Stimulated activated CD4-positive, alpha-beta T cell treated with anti-CD3 and anti-CD28 coated beads, Interleukin-2, amount 100 ng/mL, for 48 hours (primary cell): ENCODE results near the gene LRRC3B.

ENCODE experiments used
- DNase-seq, 2 donors: peaks; one replicate each; pipeline ENCODE4 v3.0.0-alpha.2; 2020

The LRRC3B gene

GRCh38 chr3:26631390-26631738 lies 8.8 kb downstream of the LRRC3B start:
- no peak for DNase-seq

DNA sequence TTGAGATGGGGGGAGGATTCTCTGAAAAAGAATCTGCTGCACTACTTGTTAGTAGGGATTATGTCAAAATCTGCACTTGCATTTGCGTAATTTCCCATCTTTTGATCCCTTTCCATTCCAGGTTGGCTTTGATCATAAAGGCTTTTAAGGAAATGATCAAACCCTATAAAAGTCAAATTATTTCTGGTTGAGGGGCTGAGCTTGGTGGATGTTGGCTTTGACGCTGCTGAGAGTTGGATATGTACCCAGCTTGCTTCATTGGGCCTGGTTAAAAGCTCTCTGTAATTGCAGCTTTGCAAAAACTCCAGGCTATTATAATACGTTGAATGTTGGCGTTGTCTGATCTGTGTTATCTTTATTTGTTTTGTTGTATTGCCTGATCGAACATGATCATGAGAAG lies 12.0 kb downstream of the LRRC3B start:
- DNase-seq = no peak

DNA sequence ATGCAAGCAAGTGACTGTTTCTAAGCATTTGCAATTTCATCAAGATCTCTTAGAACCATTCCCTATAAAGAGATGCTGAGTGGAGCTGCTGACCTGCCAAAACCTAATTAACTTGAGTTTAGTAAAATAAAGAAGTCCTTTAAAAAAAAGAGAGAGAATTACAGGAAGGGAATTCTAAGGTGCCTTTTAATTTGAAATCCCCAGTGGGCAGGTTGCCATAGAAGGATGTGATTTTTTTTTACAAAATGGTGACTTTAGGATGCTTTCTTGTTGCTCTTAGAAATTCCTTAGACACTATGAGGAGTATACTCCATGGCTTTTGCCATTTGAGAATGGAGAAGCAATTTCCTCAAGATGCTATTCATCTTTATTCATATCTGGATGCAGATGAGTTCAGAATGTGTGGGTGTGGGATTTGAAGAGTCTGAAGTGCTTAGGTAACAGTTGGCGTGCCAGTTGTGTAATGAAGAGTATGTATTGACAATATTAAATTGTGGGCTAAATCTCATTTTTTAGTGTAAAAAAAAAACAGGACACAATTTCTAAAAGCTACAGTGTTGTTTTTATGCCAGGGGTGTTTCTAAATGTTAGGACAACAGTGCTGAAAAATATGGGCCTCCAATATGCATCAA lies 13.6 kb downstream of the LRRC3B start:
- no peak for DNase-seq

DNA sequence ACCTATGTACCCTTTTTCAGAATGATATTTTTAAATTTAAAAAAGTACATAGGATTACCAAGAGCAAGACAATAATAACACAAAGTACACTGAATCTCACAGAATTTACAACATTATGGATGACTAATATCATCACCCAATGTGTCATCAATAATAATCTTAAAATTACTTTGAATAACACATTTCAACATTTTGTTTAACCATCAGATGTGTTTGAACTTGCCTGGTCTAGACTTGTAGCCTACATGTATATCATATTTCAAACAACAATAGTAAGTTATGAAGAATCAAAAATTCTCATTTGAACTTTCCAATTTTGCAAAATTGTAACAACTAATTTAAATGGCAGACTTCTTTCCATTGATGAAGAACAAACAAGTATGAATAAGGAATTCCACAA lies 15.1 kb downstream of the LRRC3B start:
- no peak for DNase-seq

DNA sequence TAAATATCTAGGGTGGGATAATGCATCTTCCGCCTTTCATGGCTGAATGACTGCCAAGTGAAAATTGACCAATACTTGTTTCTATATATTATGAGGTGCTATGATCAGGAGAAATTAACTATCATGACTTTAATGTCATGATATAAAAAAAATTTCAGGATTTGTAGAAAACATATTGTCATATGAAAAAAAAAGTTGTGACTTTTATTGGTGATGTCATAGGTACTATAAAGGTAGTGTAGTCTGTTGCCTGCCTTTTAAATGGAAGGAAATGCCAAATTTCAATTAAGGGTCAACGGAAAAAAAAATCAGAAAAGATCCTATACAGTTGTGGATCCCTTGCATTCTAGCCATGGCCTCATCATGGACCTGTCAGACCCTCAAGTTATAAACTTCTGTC lies 15.5 kb downstream of the LRRC3B start:
- no peak for DNase-seq

GRCh38 chr3:26639339-26639738 lies 16.8 kb downstream of the LRRC3B start:
- DNase-seq = no peak

DNA sequence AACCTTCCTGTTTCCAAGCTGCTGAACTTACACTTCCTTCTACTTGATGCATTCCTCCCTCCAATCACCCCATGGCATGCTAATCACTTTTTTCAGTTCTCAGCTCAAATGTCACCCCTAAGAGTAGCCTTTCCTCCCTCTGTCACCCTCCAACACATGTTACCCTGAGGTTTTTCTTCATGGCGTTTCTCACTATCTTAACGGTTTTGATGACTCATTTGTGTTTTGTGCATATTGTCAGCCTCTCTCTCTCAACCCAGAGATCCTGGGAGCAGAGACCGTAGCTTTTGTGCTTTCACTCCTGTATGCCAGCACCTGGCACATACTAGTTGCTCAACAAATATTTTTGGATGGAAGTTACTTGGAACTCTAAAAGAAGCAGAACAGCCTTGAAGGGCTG lies 24.5 kb downstream of the LRRC3B start:
- DNase-seq = no peak

DNA sequence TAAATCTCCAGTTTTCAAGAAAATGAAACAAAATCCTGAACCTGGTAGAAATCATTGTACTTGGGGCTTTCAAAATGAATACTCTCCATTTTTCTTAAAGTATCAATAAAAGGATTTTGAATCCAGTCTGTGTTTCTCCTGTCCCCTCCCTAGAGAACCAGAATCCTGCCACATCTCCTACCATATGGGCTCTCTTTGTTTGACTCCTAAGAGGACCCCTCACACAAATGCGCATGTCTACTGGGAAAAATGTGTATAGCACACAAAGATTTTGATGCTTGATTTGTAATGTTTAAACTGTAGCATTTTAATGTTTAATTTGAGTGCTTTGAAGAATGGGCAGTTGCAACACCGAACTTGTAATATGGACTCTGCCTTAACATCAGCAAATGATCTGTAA lies 25.9 kb downstream of the LRRC3B start:
- DNase-seq = no peak

GRCh38 chr3:26652164-26652563 lies 29.6 kb downstream of the LRRC3B start:
- DNase-seq = no peak

DNA sequence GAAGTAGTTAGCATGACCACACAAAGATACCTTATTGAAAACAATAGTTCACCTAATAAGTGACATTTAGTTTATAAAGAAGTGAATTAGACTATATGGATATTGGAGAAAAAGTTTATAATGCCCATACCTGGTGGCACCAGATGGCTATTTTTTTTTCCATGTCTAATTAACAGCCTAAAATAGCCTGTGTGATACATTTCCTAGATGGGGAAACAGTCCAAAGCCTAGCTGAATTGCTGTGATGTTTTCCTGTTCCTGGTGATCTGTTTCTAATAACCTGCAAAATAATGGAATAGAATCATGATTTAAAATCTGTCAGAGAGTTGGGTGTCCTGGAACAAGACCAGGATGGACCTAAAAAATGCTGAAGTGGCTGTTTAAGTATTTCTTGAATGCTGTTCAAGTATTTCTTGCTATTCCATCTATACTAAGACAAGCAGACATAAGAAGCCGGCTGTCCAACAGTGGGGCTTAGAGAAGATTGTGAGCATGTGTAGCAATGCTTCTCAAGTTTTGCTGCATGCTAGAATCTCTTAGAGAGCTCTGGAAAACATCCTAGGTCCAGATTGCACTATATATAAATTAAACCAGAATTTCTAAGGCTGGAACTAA lies 31.3 kb downstream of the LRRC3B start:
- DNase-seq = no peak

DNA sequence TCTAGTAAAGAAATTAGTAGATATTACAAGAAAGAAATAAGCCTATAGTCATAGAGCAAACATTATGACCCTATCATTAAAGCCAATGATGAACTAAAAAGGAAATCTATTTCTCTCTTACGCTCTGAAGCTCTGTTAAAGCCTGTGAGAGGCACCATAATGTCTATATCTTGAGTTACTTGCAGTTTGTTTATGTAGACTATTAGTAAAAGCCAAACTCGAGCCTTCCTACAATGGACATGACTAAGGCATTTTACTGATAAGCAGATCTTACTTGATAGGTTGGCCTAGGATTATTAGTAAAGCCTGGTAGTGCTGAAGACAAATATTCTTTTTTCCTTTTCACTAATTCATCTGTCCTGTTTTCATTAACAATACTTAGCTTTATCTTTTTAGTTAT lies 32.7 kb downstream of the LRRC3B start:
- no peak for DNase-seq

DNA sequence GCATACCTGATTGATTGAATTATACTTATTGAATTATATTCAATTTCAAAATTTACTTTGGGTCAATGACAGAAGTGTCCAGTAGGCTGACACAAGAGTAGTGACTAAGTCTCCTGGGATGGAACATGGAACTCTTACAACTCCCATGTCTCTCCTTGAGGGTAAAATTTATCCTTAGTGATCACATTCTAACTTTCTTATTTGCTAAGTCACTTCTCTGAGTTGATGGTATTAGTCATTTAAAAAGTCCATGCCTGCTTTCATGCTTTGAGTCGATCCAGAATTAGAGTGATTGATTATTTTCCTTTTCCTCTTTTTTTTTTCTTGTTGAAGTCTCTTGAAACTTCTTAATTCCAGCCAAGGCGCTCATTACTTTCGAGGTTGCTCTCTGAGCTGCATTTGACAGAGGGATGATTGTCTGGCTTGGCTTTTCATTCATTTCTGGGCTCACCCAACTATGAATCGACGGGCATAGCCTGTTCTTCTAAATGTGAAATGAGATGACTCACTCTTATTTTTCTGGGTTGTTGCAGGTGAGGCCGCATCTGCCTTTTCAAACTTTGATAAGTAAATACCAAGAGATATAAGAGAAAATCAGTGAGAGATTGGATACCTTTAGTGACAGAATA lies 34.9 kb downstream of the LRRC3B start:
- no peak for DNase-seq

DNA sequence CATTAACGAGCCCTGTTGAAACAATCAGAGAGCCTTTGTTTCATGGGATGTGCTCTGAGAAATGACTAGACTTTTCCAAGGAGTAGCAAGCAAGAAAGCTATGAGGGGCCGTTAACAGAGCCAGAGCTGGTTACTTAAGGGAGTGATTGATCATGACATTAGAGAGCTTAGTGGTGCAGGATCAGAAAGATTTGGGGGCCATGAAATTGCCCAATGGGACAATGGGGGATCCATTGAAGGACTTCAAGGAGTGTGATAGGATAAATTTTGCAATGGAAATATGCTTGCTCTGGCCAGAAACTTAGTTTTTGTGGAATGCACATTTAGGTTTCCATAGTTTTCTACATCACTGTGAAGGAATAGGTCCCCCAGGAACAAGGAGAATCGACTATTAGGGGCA lies 45.6 kb downstream of the LRRC3B start:
- no peak for DNase-seq

DNA sequence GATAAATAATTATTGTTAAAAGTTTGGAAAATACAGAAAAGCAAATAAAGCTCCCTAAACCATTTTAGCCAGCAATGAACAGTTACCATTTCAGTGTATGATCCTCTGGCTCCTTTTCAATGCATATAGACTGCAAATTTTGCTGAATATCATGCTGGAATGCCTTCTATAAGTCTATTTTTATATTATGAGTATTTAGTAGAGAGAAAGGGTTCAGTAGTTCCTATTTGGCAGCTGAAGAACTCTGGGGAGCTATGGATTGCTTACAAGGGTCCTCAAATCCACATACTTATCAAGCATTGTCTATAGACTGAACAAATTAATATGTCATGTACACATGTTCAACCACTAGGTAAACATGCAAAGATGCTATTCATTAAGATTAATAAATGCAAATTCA lies 46.1 kb downstream of the LRRC3B start:
- DNase-seq = no peak

GRCh38 chr3:26675336-26675735 lies 52.8 kb downstream of the LRRC3B start:
- DNase-seq = no peak

DNA sequence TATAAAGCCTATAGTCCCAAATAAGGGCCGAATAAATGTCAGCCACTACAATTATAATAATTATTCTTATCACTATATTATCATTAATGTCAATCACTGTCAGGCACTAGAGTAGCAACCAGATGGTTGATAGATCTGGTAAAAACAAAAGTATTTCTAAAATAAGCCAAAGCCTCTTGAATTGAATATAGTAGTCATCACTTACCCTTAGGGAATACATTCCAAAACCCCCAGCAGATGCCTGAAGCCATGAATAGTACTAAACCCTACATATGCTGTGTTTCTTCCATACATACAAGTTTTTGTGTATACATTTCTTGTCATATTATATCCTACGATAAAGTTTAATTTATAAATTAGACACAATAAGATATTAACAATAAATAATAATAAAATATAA lies 59.1 kb downstream of the LRRC3B start:
- DNase-seq = no peak

- no peak for DNase-seq
Measured at GRCh38 chr3:26682406-26682805, 59.8 kb downstream of the LRRC3B start.

GRCh38 chr3:26683902-26684301 lies 61.3 kb downstream of the LRRC3B start:
- DNase-seq = no peak

DNA sequence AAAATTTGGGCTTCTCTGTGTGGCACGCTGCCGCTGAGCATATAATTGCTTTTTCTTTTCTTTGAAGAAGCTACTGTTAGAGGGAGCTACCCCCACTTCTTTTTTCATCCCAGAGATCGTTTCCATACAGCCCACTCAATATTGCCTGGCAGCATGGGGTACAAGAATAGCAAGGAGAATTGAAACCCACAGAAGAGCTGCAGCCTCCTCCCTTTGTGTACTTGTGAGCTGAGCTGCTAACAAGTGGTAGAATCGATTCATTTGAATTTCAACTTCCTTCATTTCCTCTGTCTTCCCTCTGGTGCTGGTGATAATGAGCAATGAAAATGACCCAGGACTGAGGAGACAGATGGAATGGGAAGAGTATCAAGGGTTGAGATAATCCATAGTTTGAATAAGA lies 64.9 kb downstream of the LRRC3B start:
- no peak for DNase-seq

GRCh38 chr3:26699553-26699952 lies 77.0 kb downstream of the LRRC3B start:
- DNase-seq = no peak

GRCh38 chr3:26703519-26703918 lies 80.9 kb downstream of the LRRC3B start:
- no peak for DNase-seq

DNA sequence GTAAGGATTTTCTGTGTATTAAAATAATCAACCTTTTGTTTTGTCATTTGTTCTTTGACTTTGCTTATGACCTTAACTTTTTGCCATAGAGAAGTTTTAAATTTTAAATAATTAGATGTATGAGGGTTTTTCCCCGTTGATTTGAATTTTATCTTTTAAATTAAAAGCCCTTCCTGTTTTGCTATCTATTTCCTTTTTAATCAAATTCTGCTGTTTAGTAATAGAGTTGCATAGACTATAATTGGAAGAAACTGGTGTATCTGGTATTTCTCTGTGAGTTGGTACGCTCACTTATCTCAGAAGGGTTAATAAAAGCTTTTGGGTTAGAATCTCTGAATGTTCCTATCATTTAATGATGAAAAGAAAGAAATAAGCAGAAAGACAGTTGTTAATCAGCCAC lies 82.2 kb downstream of the LRRC3B start:
- no peak for DNase-seq

DNA sequence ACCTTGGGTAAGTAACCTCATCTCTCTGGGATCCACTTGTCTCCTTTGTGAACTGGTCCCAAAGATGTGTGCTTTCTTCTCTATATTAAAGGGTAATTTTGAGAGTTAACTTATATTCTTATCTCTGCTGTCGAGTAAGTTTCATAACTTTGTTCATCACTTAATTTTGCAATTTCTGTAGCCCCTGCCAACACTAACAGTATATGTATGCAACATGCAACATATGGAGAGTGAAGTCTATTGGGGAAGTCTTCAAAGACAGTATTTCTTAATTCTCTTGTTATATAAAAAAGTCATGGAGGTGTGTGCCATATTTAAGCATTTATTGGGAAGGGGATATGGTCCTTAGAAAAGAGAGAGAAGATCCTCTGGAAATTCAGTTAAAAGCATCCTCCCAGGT lies 85.9 kb downstream of the LRRC3B start:
- DNase-seq = no peak

GRCh38 chr3:26712211-26713026 lies 89.8 kb downstream of the LRRC3B start:
- no peak for DNase-seq
